SK-N-SH treated with all-trans-retinoic acid at 6 μM for 48 hours (cell line): ENCODE measurements around the gene FHOD3.

Experiments used
- ATAC-seq: fragments of 200-7000 bp; cut with Tn5 transposase; 3 replicates; pipeline ENCODE4 v1.9.1; 2020; ENCODE audit warnings: mild to moderate bottlenecking, moderate library complexity
- ARNTL ChIP-seq: fragments of 450-650 bp; formaldehyde crosslinking; IDR thresholded peaks from 2 replicates; pipeline ENCODE4 v1.5.0; 2020; ENCODE audit warnings: low read depth, mild to moderate bottlenecking, moderate library complexity, borderline replicate concordance
- BACH2 ChIP-seq: fragments of 250-450 bp; sonication (Bioruptor Pico); IDR thresholded peaks from 2 replicates; pipeline ENCODE4 v1.9.0; 2021; ENCODE audit warnings: mild to moderate bottlenecking, borderline replicate concordance
- CREB5 ChIP-seq: fragments of 250-450 bp; sonication (Bioruptor Pico); IDR thresholded peaks from 2 replicates; pipeline ENCODE4 v1.5.1; 2020; ENCODE audit warnings: low read depth, mild to moderate bottlenecking, moderate library complexity
- CSDC2 ChIP-seq: fragments of 250-450 bp; sonication (Bioruptor Pico); IDR thresholded peaks from 2 replicates; pipeline ENCODE4 v1.5.0; 2020; ENCODE audit warnings: mild to moderate bottlenecking, moderate library complexity
- ESRRG ChIP-seq: fragments of 250-450 bp; sonication (Bioruptor Pico); IDR thresholded peaks from 2 replicates; pipeline ENCODE4 v1.6.1; 2021; ENCODE audit warnings: mild to moderate bottlenecking
- GLIS3 ChIP-seq: fragments of 250-450 bp; sonication (Bioruptor Pico); IDR thresholded peaks from 2 replicates; pipeline ENCODE4 v1.5.0; 2020; ENCODE audit warnings: mild to moderate bottlenecking, moderate library complexity
- ISL1 ChIP-seq: fragments of 250-450 bp; sonication (Bioruptor Pico); IDR thresholded peaks from 2 replicates; pipeline ENCODE4 v2.1.2; 2022; ENCODE audit warnings: mild to moderate bottlenecking, moderate library complexity
- OSR1 ChIP-seq: fragments of 250-450 bp; sonication (Bioruptor Pico); IDR thresholded peaks from 2 replicates; pipeline ENCODE4 v1.8.0; 2022; ENCODE audit warnings: moderate library complexity, mild to moderate bottlenecking, inconsistent platforms
- POU6F1 ChIP-seq: fragments of 250-450 bp; sonication (Bioruptor Pico); IDR thresholded peaks from 2 replicates; pipeline ENCODE4 v1.8.0; 2021; ENCODE audit warnings: low read depth, mild to moderate bottlenecking, moderate library complexity, borderline replicate concordance
- RARB ChIP-seq: fragments of 250-450 bp; sonication (Bioruptor Pico); IDR thresholded peaks from 2 replicates; pipeline ENCODE4 v1.8.0; 2021; ENCODE audit warnings: mild to moderate bottlenecking, moderate library complexity
- TCF4 ChIP-seq: fragments of 250-450 bp; sonication (Bioruptor Pico); IDR thresholded peaks from 2 replicates; pipeline ENCODE4 v1.8.0; 2021; ENCODE audit warnings: mild to moderate bottlenecking, moderate library complexity, borderline replicate concordance
- TOX ChIP-seq: fragments of 250-450 bp; sonication (Bioruptor Pico); IDR thresholded peaks from 2 replicates; pipeline ENCODE4 v1.8.0; 2021; ENCODE audit warnings: mild to moderate bottlenecking, moderate library complexity, borderline replicate concordance
- TSHZ2 ChIP-seq: fragments of 250-450 bp; sonication (Bioruptor Pico); IDR thresholded peaks from 2 replicates; pipeline ENCODE4 v1.5.0; 2020; ENCODE audit warnings: mild to moderate bottlenecking, moderate library complexity
- ZC3H10 ChIP-seq: fragments of 250-450 bp; sonication (Bioruptor Pico); IDR thresholded peaks from 2 replicates; pipeline ENCODE4 v1.5.1; 2021; ENCODE audit warnings: mild to moderate bottlenecking, moderate library complexity
- ZFP3 ChIP-seq: fragments of 250-450 bp; sonication (Bioruptor Pico); IDR thresholded peaks from 2 replicates; pipeline ENCODE4 v1.5.0; 2020; ENCODE audit warnings: mild to moderate bottlenecking, moderate library complexity
- ZFP30 ChIP-seq: fragments of 450-650 bp; formaldehyde crosslinking; IDR thresholded peaks from 2 replicates; pipeline ENCODE4 v1.5.0; 2022; ENCODE audit warnings: mild to moderate bottlenecking, moderate library complexity
- ZNF565 ChIP-seq: fragments of 450-650 bp; formaldehyde crosslinking; conservative IDR thresholded peaks from 2 replicates; pipeline ENCODE4 v1.5.0; 2020; ENCODE audit warnings: low read depth, mild to moderate bottlenecking, moderate library complexity
- ZNF70 ChIP-seq: fragments of 450-650 bp; formaldehyde crosslinking; IDR thresholded peaks from 2 replicates; pipeline ENCODE4 v1.5.0; 2020; ENCODE audit warnings: mild to moderate bottlenecking, moderate library complexity
- ZNF8 ChIP-seq: fragments of 450-650 bp; formaldehyde crosslinking; IDR thresholded peaks from 2 replicates; pipeline ENCODE4 v1.5.0; 2020; ENCODE audit warnings: mild to moderate bottlenecking, moderate library complexity
- TF ChIP-seq, protein P1 (sequence below): fragments of 250-450 bp; sonication (Bioruptor Pico); IDR thresholded peaks from 2 replicates; pipeline ENCODE4 v1.5.1; 2021; ENCODE audit warnings: mild to moderate bottlenecking, moderate library complexity

The FHOD3 gene

GRCh38 chr18:36382854-36383253 lies 85.3 kb downstream of the FHOD3 start:
- ATAC-seq: no peak
- TF ChIP-seq ESRRG (CRISPR knock-in tag) (no peak), ZNF8 (CRISPR knock-in tag) (no peak), CREB5 (no peak), BACH2 (CRISPR knock-in tag) (no peak), ZC3H10 (CRISPR knock-in tag) (no peak), TSHZ2 (CRISPR knock-in tag) (no peak), RARB (CRISPR knock-in tag) (no peak), ISL1 (CRISPR knock-in tag) (no peak), OSR1 (CRISPR knock-in tag) (no peak), ZFP30 (CRISPR knock-in tag) (no peak), ZFP3 (CRISPR knock-in tag) (no peak), GLIS3 (CRISPR knock-in tag) (no peak), CSDC2 (CRISPR knock-in tag) (no peak), ARNTL (no peak), POU6F1 (CRISPR knock-in tag) (no peak), TCF4 (CRISPR knock-in tag) (no peak), TOX (no peak), ZNF565 (CRISPR knock-in tag) (no peak)
- TF ChIP-seq, protein P1, sequence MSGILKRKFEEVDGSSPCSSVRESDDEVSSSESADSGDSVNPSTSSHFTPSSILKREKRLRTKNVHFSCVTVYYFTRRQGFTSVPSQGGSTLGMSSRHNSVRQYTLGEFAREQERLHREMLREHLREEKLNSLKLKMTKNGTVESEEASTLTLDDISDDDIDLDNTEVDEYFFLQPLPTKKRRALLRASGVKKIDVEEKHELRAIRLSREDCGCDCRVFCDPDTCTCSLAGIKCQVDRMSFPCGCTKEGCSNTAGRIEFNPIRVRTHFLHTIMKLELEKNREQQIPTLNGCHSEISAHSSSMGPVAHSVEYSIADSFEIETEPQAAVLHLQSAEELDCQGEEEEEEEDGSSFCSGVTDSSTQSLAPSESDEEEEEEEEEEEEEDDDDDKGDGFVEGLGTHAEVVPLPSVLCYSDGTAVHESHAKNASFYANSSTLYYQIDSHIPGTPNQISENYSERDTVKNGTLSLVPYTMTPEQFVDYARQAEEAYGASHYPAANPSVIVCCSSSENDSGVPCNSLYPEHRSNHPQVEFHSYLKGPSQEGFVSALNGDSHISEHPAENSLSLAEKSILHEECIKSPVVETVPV: no peak

GRCh38 chr18:36386150-36386920 lies 88.8 kb downstream of the FHOD3 start:
- TF ChIP-seq ZNF565 (CRISPR knock-in tag) (no peak), ESRRG (CRISPR knock-in tag) (no peak), TSHZ2 (CRISPR knock-in tag) (no peak), BACH2 (CRISPR knock-in tag) (no peak), CREB5 (no peak), ZFP3 (CRISPR knock-in tag) (no peak), ISL1 (CRISPR knock-in tag) (no peak), ZNF70 (no peak), ZNF8 (CRISPR knock-in tag) (no peak), TCF4 (CRISPR knock-in tag) (no peak), ZFP30 (CRISPR knock-in tag) (no peak), ARNTL (no peak), OSR1 (CRISPR knock-in tag) (no peak), TOX (no peak)
- TF ChIP-seq, protein P1: no peak
- ATAC-seq: no peak
